ENCODE data around the gene PKIG.

GRCh38 chr20:44566018-44566417 lies 16.4 kb upstream of the PKIG start:
- TF ChIP-seq RBBP5 (IDR thresholded peaks at IDR 0.05; ENCODE audit: borderline replicate concordance, low read depth, low read length) (no peak), RAD21 (IDR thresholded peaks at IDR 0.05 in 1 of 2, conservative IDR thresholded peaks at IDR 0.05 in 1 of 2; ENCODE audit: low read depth in 2 of 2, low read length in 2 of 2) (no peak), TAF1 (IDR thresholded peaks at IDR 0.05; ENCODE audit: low read depth, low read length) (no peak), JUN (IDR thresholded peaks at IDR 0.05; ENCODE audit: low read depth, low read length) (no peak), CTCF (IDR thresholded peaks at IDR 0.05; ENCODE audit: control extremely low read depth in 1 of 3, insufficient read depth in 1 of 3, low read depth in 1 of 3, low read length in 3 of 3) (no peak), TBP (IDR thresholded peaks at IDR 0.05; ENCODE audit: low read depth, low read length) (no peak), GABPA (IDR thresholded peaks at IDR 0.05; ENCODE audit: borderline replicate concordance, insufficient read depth, low read length) (no peak), ATF3 (IDR thresholded peaks at IDR 0.05; ENCODE audit: insufficient read depth, low read depth, low read length) (no peak), CHD1 (IDR thresholded peaks at IDR 0.05; ENCODE audit: low read depth, low read length) (no peak), BCL11A (IDR thresholded peaks at IDR 0.05; ENCODE audit: low read depth in 2 of 2, low read length in 2 of 2) (no peak), POU5F1 (IDR thresholded peaks at IDR 0.05; ENCODE audit: low read depth, low read length) (no peak), POLR2AphosphoS5 (IDR thresholded peaks at IDR 0.05; ENCODE audit: low read depth, low read length) (no peak)
